Astrocyte (in vitro differentiated cells and primary cell): ENCODE measurements around the gene PITPNM2.

Experiments used
- EZH2 ChIP-seq: IDR thresholded peaks from 2 replicates; pipeline ENCODE4 v1.6.1; 2012; ENCODE audit warnings: mild to moderate bottlenecking, low read length, inconsistent platforms; ENCODE audit not compliant: insufficient read depth
- TF ChIP-seq, protein P1 (sequence below): IDR thresholded peaks from 2 replicates; pipeline ENCODE4 v1.5.1; 2011; ENCODE audit warnings: low read depth, mild to moderate bottlenecking, inconsistent platforms, low read length, moderate library complexity; ENCODE audit not compliant: insufficient read depth

DNA sequence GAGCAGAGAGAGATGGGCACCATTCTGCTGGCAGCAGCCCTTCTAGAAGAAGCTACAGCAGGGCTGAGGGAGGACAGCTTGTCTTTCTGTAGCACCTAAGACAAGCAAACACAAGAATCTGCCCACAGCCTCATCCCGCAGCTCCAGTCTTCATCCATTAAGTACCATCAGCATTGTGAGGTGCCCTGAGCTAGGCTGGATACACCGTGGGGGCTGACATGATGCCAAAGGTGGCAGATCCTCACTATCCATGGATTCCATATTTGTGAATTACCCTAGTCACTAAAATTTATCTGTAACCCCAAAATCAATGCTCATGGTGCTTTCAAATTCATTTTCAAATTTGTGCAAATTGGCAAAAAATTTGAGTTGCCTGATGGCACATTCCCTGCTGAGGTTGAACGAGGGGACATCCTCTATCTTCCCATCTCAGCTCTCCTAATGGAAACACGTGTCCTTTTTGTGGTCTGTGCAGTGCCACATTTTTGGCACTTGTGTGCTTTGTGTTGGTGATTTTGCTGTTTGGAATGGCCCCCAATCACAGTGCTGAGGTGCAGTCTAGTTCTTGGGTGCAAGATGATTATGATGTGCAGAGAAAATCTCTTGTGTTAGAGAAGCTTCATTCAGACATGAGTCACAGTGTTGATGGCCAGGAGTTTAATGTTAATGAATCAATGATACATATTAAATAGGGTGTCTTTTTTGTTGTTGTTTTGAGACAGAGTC is 7.0 kb downstream of the PITPNM2 start:
- TF ChIP-seq, protein P1, sequence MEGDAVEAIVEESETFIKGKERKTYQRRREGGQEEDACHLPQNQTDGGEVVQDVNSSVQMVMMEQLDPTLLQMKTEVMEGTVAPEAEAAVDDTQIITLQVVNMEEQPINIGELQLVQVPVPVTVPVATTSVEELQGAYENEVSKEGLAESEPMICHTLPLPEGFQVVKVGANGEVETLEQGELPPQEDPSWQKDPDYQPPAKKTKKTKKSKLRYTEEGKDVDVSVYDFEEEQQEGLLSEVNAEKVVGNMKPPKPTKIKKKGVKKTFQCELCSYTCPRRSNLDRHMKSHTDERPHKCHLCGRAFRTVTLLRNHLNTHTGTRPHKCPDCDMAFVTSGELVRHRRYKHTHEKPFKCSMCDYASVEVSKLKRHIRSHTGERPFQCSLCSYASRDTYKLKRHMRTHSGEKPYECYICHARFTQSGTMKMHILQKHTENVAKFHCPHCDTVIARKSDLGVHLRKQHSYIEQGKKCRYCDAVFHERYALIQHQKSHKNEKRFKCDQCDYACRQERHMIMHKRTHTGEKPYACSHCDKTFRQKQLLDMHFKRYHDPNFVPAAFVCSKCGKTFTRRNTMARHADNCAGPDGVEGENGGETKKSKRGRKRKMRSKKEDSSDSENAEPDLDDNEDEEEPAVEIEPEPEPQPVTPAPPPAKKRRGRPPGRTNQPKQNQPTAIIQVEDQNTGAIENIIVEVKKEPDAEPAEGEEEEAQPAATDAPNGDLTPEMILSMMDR = no peak
- no peak for TF ChIP-seq EZH2
